ENCODE measurements around the gene UQCR10.

The UQCR10 gene

DNA sequence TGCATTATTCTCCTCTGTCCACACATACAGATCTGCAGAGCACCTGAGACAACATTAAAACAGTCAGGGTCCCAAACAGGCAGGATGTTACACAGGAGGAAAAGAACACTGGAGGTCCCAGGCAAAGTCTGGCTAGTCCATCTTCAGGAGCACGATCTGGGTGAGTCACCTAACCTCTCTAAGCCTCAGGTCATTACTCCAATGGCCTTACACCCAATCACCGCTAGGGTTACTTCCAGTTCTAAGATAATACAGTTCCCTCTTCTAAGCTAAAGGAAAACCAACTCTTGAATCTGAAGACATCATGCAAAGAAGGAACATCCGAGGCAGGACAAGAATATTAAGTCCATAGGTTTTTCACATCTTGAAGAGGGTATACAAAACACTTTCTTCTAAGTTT lies 46.4 kb downstream of the UQCR10 start:
- 86% methylated on average over 3 of the region's 3 CpGs for WGBS, 2 experiments
- H3K9me3 ChIP-seq (ENCODE audit: control insufficient read depth, low read length): no peaks in the 10 kb centered on the region
- H3K27ac ChIP-seq (ENCODE audit: insufficient read depth, low read depth, low read length, poor library complexity, severe bottlenecking): no peak overlapping the region
- no peaks in the 10 kb centered on the region for H3K27me3 ChIP-seq (ENCODE audit: control insufficient read depth, insufficient read depth, low read length, poor library complexity, severe bottlenecking)
- no peak overlapping the region for H3K4me3 ChIP-seq (ENCODE audit: insufficient read depth, low read depth, low read length)
- H3K4me1 ChIP-seq (ENCODE audit: control insufficient read depth, insufficient read depth, low read length): peaks cover 6% of the 10 kb centered on the region
- H3K36me3 ChIP-seq (ENCODE audit: control insufficient read depth, insufficient read depth, low read length): peaks cover 13% of the 10 kb centered on the region

DNA sequence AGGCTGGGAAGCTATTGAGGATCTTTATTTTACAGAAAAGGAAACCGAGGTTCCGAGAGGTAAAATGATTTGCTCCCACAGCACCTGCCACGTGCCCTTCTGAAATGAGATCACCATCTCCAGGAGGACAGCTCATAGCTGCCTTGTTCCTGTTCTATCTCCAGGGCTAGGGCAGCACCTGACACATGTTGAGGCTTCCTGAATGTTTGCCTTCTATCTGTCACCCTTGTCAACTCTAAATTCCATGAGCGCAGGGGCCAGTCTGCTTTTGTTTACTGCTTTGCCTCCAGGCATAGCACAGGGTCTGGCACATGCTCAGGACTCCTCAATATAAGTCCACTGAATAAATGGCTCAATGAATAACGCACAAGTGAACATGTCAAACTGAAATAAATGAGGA lies 46.8 kb downstream of the UQCR10 start:
- Histone ChIP-seq H3K27me3 (ENCODE audit: control insufficient read depth, insufficient read depth, low read length, poor library complexity, severe bottlenecking) (no peaks in the 10 kb centered on the region), H3K4me1 (ENCODE audit: control insufficient read depth, insufficient read depth, low read length) (peaks cover 6% of the 10 kb centered on the region), H3K36me3 (ENCODE audit: control insufficient read depth, insufficient read depth, low read length) (peaks cover 13% of the 10 kb centered on the region), H3K4me3 (ENCODE audit: insufficient read depth, low read depth, low read length) (no peak overlapping the region), H3K27ac (ENCODE audit: insufficient read depth, low read depth, low read length, poor library complexity, severe bottlenecking) (no peak overlapping the region), H3K9me3 (ENCODE audit: control insufficient read depth, low read length) (no peaks in the 10 kb centered on the region)
- WGBS, 2 experiments: 95 to 96% methylated on average over 5 of the region's 5 CpGs

DNA sequence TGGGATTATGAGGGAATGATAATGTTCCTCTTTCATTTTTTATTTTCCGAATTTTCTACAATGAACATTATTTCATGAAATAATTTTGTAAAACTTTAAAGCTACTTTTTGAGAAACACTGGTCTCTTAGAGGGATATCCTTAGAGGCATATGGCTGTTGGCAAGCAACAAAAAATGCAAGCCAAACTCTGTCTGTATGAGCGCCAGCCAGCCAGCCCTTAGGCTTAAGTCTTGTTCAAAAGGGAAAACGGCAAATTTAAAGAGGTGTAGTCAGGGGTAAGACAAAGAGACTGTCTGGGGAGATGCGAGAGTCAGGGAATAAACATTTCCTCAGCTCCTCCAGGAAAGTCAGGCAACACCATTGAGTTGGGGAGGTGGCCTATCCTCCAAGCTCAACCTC lies 48.4 kb downstream of the UQCR10 start:
- no peak overlapping the region for H3K27ac ChIP-seq (ENCODE audit: insufficient read depth, low read depth, low read length, poor library complexity, severe bottlenecking)
- peaks cover 13% of the 10 kb centered on the region for H3K36me3 ChIP-seq (ENCODE audit: control insufficient read depth, insufficient read depth, low read length)
- H3K27me3 ChIP-seq (ENCODE audit: control insufficient read depth, insufficient read depth, low read length, poor library complexity, severe bottlenecking): no peaks in the 10 kb centered on the region
- peaks cover 6% of the 10 kb centered on the region for H3K4me1 ChIP-seq (ENCODE audit: control insufficient read depth, insufficient read depth, low read length)
- H3K9me3 ChIP-seq (ENCODE audit: control insufficient read depth, low read length): no peaks in the 10 kb centered on the region
- 87 to 94% methylated on average over 3 of the region's 4 CpGs for WGBS, 2 experiments
- H3K4me3 ChIP-seq (ENCODE audit: insufficient read depth, low read depth, low read length): no peak overlapping the region

DNA sequence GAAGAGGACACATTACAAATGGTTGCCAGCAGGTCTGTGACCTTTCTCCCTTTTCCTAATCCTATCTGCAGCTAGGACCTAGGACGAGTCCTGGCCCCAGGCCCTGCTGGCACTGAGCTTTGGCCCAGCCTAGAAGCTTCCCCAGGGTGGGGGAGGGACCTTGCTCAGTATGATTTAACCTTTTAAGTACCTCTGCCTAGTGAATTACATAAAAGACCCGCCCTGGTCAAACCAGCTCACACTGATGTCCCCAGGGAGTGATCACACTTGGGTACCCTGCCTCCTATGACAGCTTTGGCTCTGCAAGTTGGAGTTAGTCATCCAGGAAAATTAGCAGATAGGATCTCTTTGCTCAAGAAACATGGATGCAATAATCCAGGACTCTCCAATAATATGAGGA lies 49.0 kb downstream of the UQCR10 start:
- H3K27me3 ChIP-seq (ENCODE audit: control insufficient read depth, insufficient read depth, low read length, poor library complexity, severe bottlenecking): no peaks in the 10 kb centered on the region
- peaks cover 6% of the 10 kb centered on the region for H3K4me1 ChIP-seq (ENCODE audit: control insufficient read depth, insufficient read depth, low read length)
- peaks cover 17% of the 10 kb centered on the region for H3K36me3 ChIP-seq (ENCODE audit: control insufficient read depth, insufficient read depth, low read length)
- H3K27ac ChIP-seq (ENCODE audit: insufficient read depth, low read depth, low read length, poor library complexity, severe bottlenecking): no peak overlapping the region
- no peak overlapping the region for H3K4me3 ChIP-seq (ENCODE audit: insufficient read depth, low read depth, low read length)
- no peaks in the 10 kb centered on the region for H3K9me3 ChIP-seq (ENCODE audit: control insufficient read depth, low read length)
- 46 to 50% methylated on average over 2 of the region's 2 CpGs for WGBS, 2 experiments

DNA sequence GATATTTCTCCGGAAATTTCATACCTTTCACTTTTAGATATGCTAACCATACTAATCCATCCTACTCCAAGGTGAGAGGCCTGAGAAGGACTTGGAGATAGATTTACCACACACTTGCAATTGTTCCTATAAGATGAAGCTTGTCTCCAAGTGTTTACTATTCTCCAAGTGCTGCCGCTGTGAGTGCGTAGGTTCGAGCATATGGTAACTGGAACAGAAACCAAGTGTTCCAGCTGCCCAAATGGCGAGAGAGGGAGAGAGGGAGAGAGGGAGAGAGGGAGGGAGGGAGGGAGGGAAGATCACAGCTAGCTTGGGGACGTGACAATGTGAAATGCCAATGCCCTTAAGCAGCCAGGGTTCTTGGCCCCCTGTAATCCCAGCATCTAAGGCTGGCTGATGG lies 49.4 kb downstream of the UQCR10 start:
- H3K27ac ChIP-seq (ENCODE audit: insufficient read depth, low read depth, low read length, poor library complexity, severe bottlenecking): no peak overlapping the region
- H3K9me3 ChIP-seq (ENCODE audit: control insufficient read depth, low read length): no peaks in the 10 kb centered on the region
- H3K4me1 ChIP-seq (ENCODE audit: control insufficient read depth, insufficient read depth, low read length): peaks cover 6% of the 10 kb centered on the region
- WGBS, 2 experiments: 92 to 94% methylated on average over 6 of the region's 6 CpGs
- peaks cover 14% of the 10 kb centered on the region for H3K36me3 ChIP-seq (ENCODE audit: control insufficient read depth, insufficient read depth, low read length)
- H3K27me3 ChIP-seq (ENCODE audit: control insufficient read depth, insufficient read depth, low read length, poor library complexity, severe bottlenecking): no peaks in the 10 kb centered on the region
- no peak overlapping the region for H3K4me3 ChIP-seq (ENCODE audit: insufficient read depth, low read depth, low read length)

DNA sequence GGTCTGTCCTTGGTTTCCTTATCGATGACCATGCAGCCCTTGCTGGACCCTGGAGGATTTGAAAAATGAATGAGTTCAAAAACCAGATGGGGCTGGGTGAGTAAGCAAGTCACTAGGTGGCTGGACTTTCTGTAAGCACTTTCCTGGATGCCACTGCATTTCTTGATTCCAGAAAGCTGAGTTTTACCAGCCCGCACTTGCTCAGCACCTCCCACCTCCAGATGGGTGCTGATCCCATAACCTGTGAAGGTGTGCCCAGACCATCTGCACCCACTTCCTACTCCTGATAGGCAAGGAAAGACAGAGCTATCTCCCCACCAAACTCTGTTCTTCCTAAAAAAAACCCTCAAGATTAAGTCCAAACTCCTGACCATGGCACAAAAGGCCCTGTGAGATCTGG lies 49.8 kb downstream of the UQCR10 start:
- Histone ChIP-seq H3K27me3 (ENCODE audit: control insufficient read depth, insufficient read depth, low read length, poor library complexity, severe bottlenecking) (no peaks in the 10 kb centered on the region), H3K4me1 (ENCODE audit: control insufficient read depth, insufficient read depth, low read length) (peaks cover 6% of the 10 kb centered on the region), H3K36me3 (ENCODE audit: control insufficient read depth, insufficient read depth, low read length) (peaks cover 13% of the 10 kb centered on the region), H3K4me3 (ENCODE audit: insufficient read depth, low read depth, low read length) (no peak overlapping the region), H3K9me3 (ENCODE audit: control insufficient read depth, low read length) (no peaks in the 10 kb centered on the region), H3K27ac (ENCODE audit: insufficient read depth, low read depth, low read length, poor library complexity, severe bottlenecking) (no peak overlapping the region)
- 93 to 94% methylated on average over 2 of the region's 2 CpGs for WGBS, 2 experiments

DNA sequence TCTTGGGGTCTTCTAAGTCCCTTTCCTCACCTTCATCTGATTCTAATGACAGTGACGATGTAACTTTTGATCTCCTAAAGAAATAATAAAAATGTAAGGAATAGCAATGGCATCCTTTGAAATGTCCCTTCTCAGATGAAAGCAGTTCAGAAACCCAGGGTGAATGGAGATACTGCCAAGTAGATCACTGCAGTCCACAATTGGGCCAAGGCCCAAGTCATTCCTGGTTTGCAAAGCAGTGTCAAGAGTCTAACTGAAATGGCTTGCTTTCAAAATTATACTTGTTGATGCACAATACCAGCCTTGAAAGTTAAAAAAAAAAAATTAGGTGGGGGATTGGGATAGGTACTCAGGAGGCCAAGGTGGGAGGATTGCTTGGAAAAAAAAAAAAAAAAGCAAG lies 50.6 kb downstream of the UQCR10 start:
- Histone ChIP-seq H3K27me3 (ENCODE audit: control insufficient read depth, insufficient read depth, low read length, poor library complexity, severe bottlenecking) (no peaks in the 10 kb centered on the region), H3K4me1 (ENCODE audit: control insufficient read depth, insufficient read depth, low read length) (peaks cover 6% of the 10 kb centered on the region), H3K9me3 (ENCODE audit: control insufficient read depth, low read length) (no peaks in the 10 kb centered on the region), H3K4me3 (ENCODE audit: insufficient read depth, low read depth, low read length) (no peak overlapping the region), H3K27ac (ENCODE audit: insufficient read depth, low read depth, low read length, poor library complexity, severe bottlenecking) (no peak overlapping the region), H3K36me3 (ENCODE audit: control insufficient read depth, insufficient read depth, low read length) (peaks cover 9% of the 10 kb centered on the region)
- WGBS, 2 experiments: 100% methylated on average over 1 of the region's 1 CpG

DNA sequence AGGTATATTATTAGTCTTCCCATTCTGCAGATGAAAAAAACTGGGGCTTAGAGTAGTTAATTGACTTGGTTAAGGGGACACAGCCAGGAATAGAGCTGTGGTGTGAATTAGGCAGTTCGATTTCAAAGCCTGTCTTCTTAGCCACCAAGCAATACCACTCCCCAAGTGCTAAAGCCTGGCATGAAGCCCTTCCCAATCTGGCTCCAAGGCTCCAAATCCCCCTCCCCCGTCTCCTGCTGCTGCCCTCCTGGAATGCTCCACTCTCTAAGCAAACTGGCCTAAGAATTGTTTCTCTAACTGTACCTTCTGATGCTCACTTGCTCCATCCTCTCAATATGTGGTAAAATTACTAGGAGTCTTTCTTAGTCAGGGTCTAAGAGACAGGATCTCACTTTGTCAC lies 52.3 kb downstream of the UQCR10 start:
- no peaks in the 10 kb centered on the region for H3K27me3 ChIP-seq (ENCODE audit: control insufficient read depth, insufficient read depth, low read length, poor library complexity, severe bottlenecking)
- no peak overlapping the region for H3K27ac ChIP-seq (ENCODE audit: insufficient read depth, low read depth, low read length, poor library complexity, severe bottlenecking)
- no peak overlapping the region for H3K4me3 ChIP-seq (ENCODE audit: insufficient read depth, low read depth, low read length)
- H3K9me3 ChIP-seq (ENCODE audit: control insufficient read depth, low read length): no peaks in the 10 kb centered on the region
- 68 to 71% methylated on average over 2 of the region's 2 CpGs for WGBS, 2 experiments
- peaks cover 6% of the 10 kb centered on the region for H3K4me1 ChIP-seq (ENCODE audit: control insufficient read depth, insufficient read depth, low read length)
- H3K36me3 ChIP-seq (ENCODE audit: control insufficient read depth, insufficient read depth, low read length): peaks cover 9% of the 10 kb centered on the region
